ENCODE results near the gene KDM1A.

The KDM1A gene

GRCh38 chr1:23103001-23103889, 84.0 kb downstream of the KDM1A start:
- no peak overlapping the region for H3K56ac ChIP-seq (ENCODE audit: low read length)
- H2BK120ac ChIP-seq (ENCODE audit: low read depth, low read length) = no peak overlapping the region
- no peak overlapping the region for H3K4me2 ChIP-seq (ENCODE audit: low read length)
- H2BK5ac ChIP-seq (ENCODE audit: low read length) = no peak overlapping the region
- peaks cover 7% of the 10 kb centered on the region for H3K79me1 ChIP-seq (ENCODE audit: low read length)
- no peak overlapping the region for H3K23ac ChIP-seq (ENCODE audit: low read length)
- DNase-seq = no peak
- no peak overlapping the region for H3K9ac ChIP-seq (ENCODE audit: low read length)
- H3K27me3 ChIP-seq (ENCODE audit: insufficient read depth, low read length, poor library complexity) = no peaks in the 10 kb centered on the region
- WGBS (ENCODE audit: extremely low coverage, insufficient coverage, low lambda C conversion rate) = no CpG with 5 or more reads among the region's 10 CpGs
- H3K4me3 ChIP-seq (ENCODE audit: low read length) = no peak overlapping the region
- peaks cover 2% of the 10 kb centered on the region for H3K36me3 ChIP-seq (ENCODE audit: control insufficient read depth, insufficient read depth, low read length)
- no peak overlapping the region for H3K4ac ChIP-seq (ENCODE audit: low read depth, low read length)
- H4K5ac ChIP-seq (ENCODE audit: low read length) = no peak overlapping the region
- no peak overlapping the region for H4K8ac ChIP-seq (ENCODE audit: low read depth, low read length)
- no peak overlapping the region for H2AK5ac ChIP-seq (ENCODE audit: low read length)
- H3K18ac ChIP-seq (ENCODE audit: low read length) = no peak overlapping the region
- no peak overlapping the region for H2BK15ac ChIP-seq (replicated peaks; ENCODE audit: low read depth)
- H3K79me2 ChIP-seq (ENCODE audit: control insufficient read depth, insufficient read depth, low read length) = peaks cover 2% of the 10 kb centered on the region
- peaks cover 9% of the 10 kb centered on the region for H3K4me1 ChIP-seq (ENCODE audit: control insufficient read depth, low read depth, low read length)
- no peak overlapping the region for H3K27ac ChIP-seq (ENCODE audit: low read depth, low read length)

GRCh38 chr1:23108918-23109533, 89.8 kb downstream of the KDM1A start:
- H4K5ac ChIP-seq (ENCODE audit: low read length) = no peak overlapping the region
- H3K4me2 ChIP-seq (ENCODE audit: low read length) = no peak overlapping the region
- H3K27ac ChIP-seq (ENCODE audit: low read depth, low read length) = no peak overlapping the region
- H3K23ac ChIP-seq (ENCODE audit: low read length) = no peak overlapping the region
- no peaks in the 10 kb centered on the region for H3K27me3 ChIP-seq (ENCODE audit: insufficient read depth, low read length, poor library complexity)
- H2BK120ac ChIP-seq (ENCODE audit: low read depth, low read length) = no peak overlapping the region
- H2BK5ac ChIP-seq (ENCODE audit: low read length) = no peak overlapping the region
- WGBS (ENCODE audit: extremely low coverage, insufficient coverage, low lambda C conversion rate) = no CpG with 5 or more reads among the region's 4 CpGs
- H3K36me3 ChIP-seq (ENCODE audit: control insufficient read depth, insufficient read depth, low read length) = peaks cover 2% of the 10 kb centered on the region
- H3K56ac ChIP-seq (ENCODE audit: low read length) = no peak overlapping the region
- no peak overlapping the region for H2AK5ac ChIP-seq (ENCODE audit: low read length)
- H2BK15ac ChIP-seq (replicated peaks; ENCODE audit: low read depth) = no peak overlapping the region
- H3K18ac ChIP-seq (ENCODE audit: low read length) = no peak overlapping the region
- H3K9ac ChIP-seq (ENCODE audit: low read length) = no peak overlapping the region
- peak; percentile 67 for DNase-seq
- H3K4ac ChIP-seq (ENCODE audit: low read depth, low read length) = no peak overlapping the region
- no peaks in the 10 kb centered on the region for H3K4me1 ChIP-seq (ENCODE audit: control insufficient read depth, low read depth, low read length)
- H3K4me3 ChIP-seq (ENCODE audit: low read length) = no peak overlapping the region
- no peak overlapping the region for H4K8ac ChIP-seq (ENCODE audit: low read depth, low read length)
- H3K79me2 ChIP-seq (ENCODE audit: control insufficient read depth, insufficient read depth, low read length) = peaks cover 35% of the 10 kb centered on the region
- peaks cover 17% of the 10 kb centered on the region for H3K79me1 ChIP-seq (ENCODE audit: low read length)

GRCh38 chr1:23110391-23110790, 91.1 kb downstream of the KDM1A start:
- Histone ChIP-seq H3K79me2 (ENCODE audit: control insufficient read depth, insufficient read depth, low read length) (peaks cover 41% of the 10 kb centered on the region), H3K36me3 (ENCODE audit: control insufficient read depth, insufficient read depth, low read length) (peaks cover 2% of the 10 kb centered on the region), H3K4ac (ENCODE audit: low read depth, low read length) (no peak overlapping the region), H3K23ac (ENCODE audit: low read length) (no peak overlapping the region), H3K27me3 (ENCODE audit: insufficient read depth, low read length, poor library complexity) (no peaks in the 10 kb centered on the region), H2BK5ac (ENCODE audit: low read length) (no peak overlapping the region), H3K9ac (ENCODE audit: low read length) (no peak overlapping the region), H3K79me1 (ENCODE audit: low read length) (peaks cover 17% of the 10 kb centered on the region), H3K4me3 (ENCODE audit: low read length) (no peak overlapping the region), H2BK120ac (ENCODE audit: low read depth, low read length) (no peak overlapping the region), H4K5ac (ENCODE audit: low read length) (no peak overlapping the region), H3K4me1 (ENCODE audit: control insufficient read depth, low read depth, low read length) (no peaks in the 10 kb centered on the region), H4K8ac (ENCODE audit: low read depth, low read length) (no peak overlapping the region), H2AK5ac (ENCODE audit: low read length) (no peak overlapping the region), H2BK15ac (replicated peaks; ENCODE audit: low read depth) (no peak overlapping the region), H3K56ac (ENCODE audit: low read length) (no peak overlapping the region), H3K18ac (ENCODE audit: low read length) (no peak overlapping the region), H3K4me2 (ENCODE audit: low read length) (no peak overlapping the region), H3K27ac (ENCODE audit: low read depth, low read length) (no peak overlapping the region)
- no peak for DNase-seq
- no CpG with 5 or more reads among the region's 5 CpGs for WGBS (ENCODE audit: extremely low coverage, insufficient coverage, low lambda C conversion rate)

- H3K9ac ChIP-seq (ENCODE audit: low read length) = no peak overlapping the region
- no peak for DNase-seq
- no peak overlapping the region for H4K8ac ChIP-seq (ENCODE audit: low read depth, low read length)
- H3K56ac ChIP-seq (ENCODE audit: low read length) = no peak overlapping the region
- no peak overlapping the region for H3K4me2 ChIP-seq (ENCODE audit: low read length)
- no peak overlapping the region for H3K4me3 ChIP-seq (ENCODE audit: low read length)
- no peak overlapping the region for H3K27ac ChIP-seq (ENCODE audit: low read depth, low read length)
- H3K4ac ChIP-seq (ENCODE audit: low read depth, low read length) = no peak overlapping the region
- peaks cover 2% of the 10 kb centered on the region for H3K36me3 ChIP-seq (ENCODE audit: control insufficient read depth, insufficient read depth, low read length)
- no peak overlapping the region for H3K23ac ChIP-seq (ENCODE audit: low read length)
- H2AK5ac ChIP-seq (ENCODE audit: low read length) = no peak overlapping the region
- peaks cover 23% of the 10 kb centered on the region for H3K79me1 ChIP-seq (ENCODE audit: low read length)
- H3K27me3 ChIP-seq (ENCODE audit: insufficient read depth, low read length, poor library complexity) = no peaks in the 10 kb centered on the region
- H3K4me1 ChIP-seq (ENCODE audit: control insufficient read depth, low read depth, low read length) = no peaks in the 10 kb centered on the region
- H2BK15ac ChIP-seq (replicated peaks; ENCODE audit: low read depth) = no peak overlapping the region
- H3K18ac ChIP-seq (ENCODE audit: low read length) = no peak overlapping the region
- no peak overlapping the region for H2BK120ac ChIP-seq (ENCODE audit: low read depth, low read length)
- WGBS (ENCODE audit: extremely low coverage, insufficient coverage, low lambda C conversion rate) = 100% methylated on average over 1 of the region's 6 CpGs
- no peak overlapping the region for H2BK5ac ChIP-seq (ENCODE audit: low read length)
- H4K5ac ChIP-seq (ENCODE audit: low read length) = no peak overlapping the region
- H3K79me2 ChIP-seq (ENCODE audit: control insufficient read depth, insufficient read depth, low read length) = peaks cover 45% of the 10 kb centered on the region
Measured at GRCh38 chr1:23111600-23112535, 92.6 kb downstream of the KDM1A start.

GRCh38 chr1:23114424-23115079, 95.3 kb downstream of the KDM1A start:
- Histone ChIP-seq H3K4me2 (ENCODE audit: low read length) (no peak overlapping the region), H2BK15ac (replicated peaks; ENCODE audit: low read depth) (no peak overlapping the region), H3K36me3 (ENCODE audit: control insufficient read depth, insufficient read depth, low read length) (no peaks in the 10 kb centered on the region), H3K79me2 (ENCODE audit: control insufficient read depth, insufficient read depth, low read length) (peaks cover 45% of the 10 kb centered on the region), H4K5ac (ENCODE audit: low read length) (no peak overlapping the region), H2BK5ac (ENCODE audit: low read length) (no peak overlapping the region), H3K9ac (ENCODE audit: low read length) (no peak overlapping the region), H3K4me1 (ENCODE audit: control insufficient read depth, low read depth, low read length) (no peaks in the 10 kb centered on the region), H3K4ac (ENCODE audit: low read depth, low read length) (no peak overlapping the region), H3K56ac (ENCODE audit: low read length) (no peak overlapping the region), H3K79me1 (ENCODE audit: low read length) (peaks cover 21% of the 10 kb centered on the region), H2BK120ac (ENCODE audit: low read depth, low read length) (no peak overlapping the region), H3K27me3 (ENCODE audit: insufficient read depth, low read length, poor library complexity) (no peaks in the 10 kb centered on the region), H3K4me3 (ENCODE audit: low read length) (no peak overlapping the region), H4K8ac (ENCODE audit: low read depth, low read length) (no peak overlapping the region), H2AK5ac (ENCODE audit: low read length) (no peak overlapping the region), H3K18ac (ENCODE audit: low read length) (no peak overlapping the region), H3K23ac (ENCODE audit: low read length) (no peak overlapping the region), H3K27ac (ENCODE audit: low read depth, low read length) (no peak overlapping the region)
- no CpG with 5 or more reads among the region's 6 CpGs for WGBS (ENCODE audit: extremely low coverage, insufficient coverage, low lambda C conversion rate)
- no peak for DNase-seq
